Right lobe of liver (tissue), 4 donors: ENCODE measurements around the gene FBRSL1.

Source experiments
- POLR2A ChIP-seq: fragments of 450-650 bp; IDR thresholded peaks from one replicate; pipeline ENCODE4 v1.6.1; 2017; ENCODE audit warnings: antibody characterized with exemption, mild to moderate bottlenecking
- TF ChIP-seq, protein P1 (sequence below), 4 donors: fragments of 200-600 bp in 3 of 4; fragments of 450-650 bp in 1 of 4; IDR thresholded peaks; one replicate each; pipeline versions ENCODE4 v1.5.1 to v1.8.0; 2016 to 2022; ENCODE audit warnings: antibody characterized with exemption in 4 of 4, mild to moderate bottlenecking in 2 of 4
- donor health status: DM: no; HTN: no; CAD: no.
- donor health status: DM: no; HTN: no; CAD: no.
- donor health status: DM: no; HTN: yes; CAD: no.

DNA sequence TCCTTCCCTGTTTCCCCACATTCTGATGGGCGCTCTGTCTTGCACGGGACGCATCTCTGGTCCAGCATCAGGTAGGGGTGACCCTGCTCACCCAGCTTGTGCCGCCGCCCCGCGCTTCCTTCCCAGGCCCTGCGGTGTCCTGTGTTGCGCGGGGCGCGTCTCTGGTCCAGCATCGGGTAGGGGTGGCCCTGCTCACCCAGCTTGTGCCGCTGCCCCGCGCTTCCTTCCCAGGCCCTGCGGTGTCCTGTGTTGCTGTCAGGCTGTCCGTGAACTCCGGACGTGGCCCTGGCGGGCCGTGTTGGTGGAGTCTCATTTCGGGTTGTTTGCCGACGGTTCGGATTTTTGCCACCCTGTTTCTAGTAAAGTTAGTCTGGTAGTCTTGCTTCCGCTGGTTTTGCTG is 6.8 kb downstream of the FBRSL1 start:
- TF ChIP-seq, protein P1, sequence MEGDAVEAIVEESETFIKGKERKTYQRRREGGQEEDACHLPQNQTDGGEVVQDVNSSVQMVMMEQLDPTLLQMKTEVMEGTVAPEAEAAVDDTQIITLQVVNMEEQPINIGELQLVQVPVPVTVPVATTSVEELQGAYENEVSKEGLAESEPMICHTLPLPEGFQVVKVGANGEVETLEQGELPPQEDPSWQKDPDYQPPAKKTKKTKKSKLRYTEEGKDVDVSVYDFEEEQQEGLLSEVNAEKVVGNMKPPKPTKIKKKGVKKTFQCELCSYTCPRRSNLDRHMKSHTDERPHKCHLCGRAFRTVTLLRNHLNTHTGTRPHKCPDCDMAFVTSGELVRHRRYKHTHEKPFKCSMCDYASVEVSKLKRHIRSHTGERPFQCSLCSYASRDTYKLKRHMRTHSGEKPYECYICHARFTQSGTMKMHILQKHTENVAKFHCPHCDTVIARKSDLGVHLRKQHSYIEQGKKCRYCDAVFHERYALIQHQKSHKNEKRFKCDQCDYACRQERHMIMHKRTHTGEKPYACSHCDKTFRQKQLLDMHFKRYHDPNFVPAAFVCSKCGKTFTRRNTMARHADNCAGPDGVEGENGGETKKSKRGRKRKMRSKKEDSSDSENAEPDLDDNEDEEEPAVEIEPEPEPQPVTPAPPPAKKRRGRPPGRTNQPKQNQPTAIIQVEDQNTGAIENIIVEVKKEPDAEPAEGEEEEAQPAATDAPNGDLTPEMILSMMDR (IDR thresholded peaks at IDR 0.05), result no peak
- TF ChIP-seq POLR2A, result no peak
